Activated CD8-positive, alpha-beta memory T cell treated with anti-CD3 and anti-CD28 coated beads for 36 hours (primary cell): ENCODE data around the gene ABCB7. TPM values are rescaled to one million over a fixed set of nuclear protein-coding genes. Genes with fewer than 3 reads are reported as not detected.
"Not testable (repeated sequence)": the region's sequence is repeated elsewhere in the genome, so short reads cannot be mapped to it uniquely, and the experiment has no call there.

ENCODE experiments used
- CTCF ChIA-PET: fragments of 350-600 bp; sonication (Branson Sonifier 250); formaldehyde crosslinking; loops from one replicate; lab custom pipeline; 2021; ENCODE audit warnings: antibody characterized with exemption; lab: Charles Lee
- POLR2A ChIA-PET: fragments of 350-600 bp; sonication (Branson Sonifier 250); formaldehyde crosslinking; loops from one replicate; lab custom pipeline; 2021; ENCODE audit warnings: antibody characterized with exemption; lab: Charles Lee
- total RNA-seq, 2 experiments: library from RNA; stranded (reverse); gene quantifications; one replicate each; pipeline ENCODE4 v1.2.3, GENCODE V29; 2021

The ABCB7 gene
- 10 to 100 TPM; 28.5 to 30.8 TPM for total RNA-seq

DNA sequence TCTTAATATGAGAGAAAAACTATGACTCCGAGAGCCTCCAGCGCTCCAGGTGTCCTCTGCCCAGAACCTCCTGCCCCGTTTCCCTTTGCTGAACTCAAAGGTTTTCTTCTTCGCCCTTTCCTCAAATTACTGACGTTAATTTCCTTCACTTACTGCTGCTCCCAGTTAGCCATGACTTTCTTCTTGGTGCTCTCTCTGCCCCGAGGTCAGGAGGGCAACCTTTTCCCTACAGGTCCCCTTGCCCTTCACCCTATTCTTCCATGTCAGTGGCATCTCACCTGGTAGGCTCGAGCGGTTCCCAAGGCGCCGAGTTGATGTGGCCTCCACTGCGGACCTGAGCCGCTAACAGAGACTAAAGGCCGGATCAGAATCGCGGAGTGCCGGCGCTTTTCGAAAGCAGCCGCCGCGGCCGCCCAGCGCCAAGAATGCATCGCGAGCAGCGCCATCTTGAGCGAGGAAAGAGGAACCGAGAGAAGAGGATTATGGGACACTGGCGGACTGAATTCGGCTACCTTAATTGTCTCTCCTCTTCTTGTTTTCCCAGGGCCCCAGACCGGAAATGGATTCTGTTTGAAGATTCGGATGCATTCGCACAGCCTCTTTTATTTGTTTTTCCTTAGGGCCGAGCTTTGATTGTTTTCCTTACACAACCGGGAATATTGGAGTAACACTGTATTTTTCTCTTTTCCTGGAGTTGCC lies at the start of gene ABCB7:
ABCB7 (minus strand) TSS at position 457 of the 699 bp plus-strand sequence; CDS start at position 446, 11 bp downstream.
- ChIA-PET CTCF (no interaction called here), POLR2A (interaction anchor here (3.0 kb wide), 1 partner anchor 118 kb away, joined by 9 read pairs; the partner anchor contains the start of gene UPRT)

DNA sequence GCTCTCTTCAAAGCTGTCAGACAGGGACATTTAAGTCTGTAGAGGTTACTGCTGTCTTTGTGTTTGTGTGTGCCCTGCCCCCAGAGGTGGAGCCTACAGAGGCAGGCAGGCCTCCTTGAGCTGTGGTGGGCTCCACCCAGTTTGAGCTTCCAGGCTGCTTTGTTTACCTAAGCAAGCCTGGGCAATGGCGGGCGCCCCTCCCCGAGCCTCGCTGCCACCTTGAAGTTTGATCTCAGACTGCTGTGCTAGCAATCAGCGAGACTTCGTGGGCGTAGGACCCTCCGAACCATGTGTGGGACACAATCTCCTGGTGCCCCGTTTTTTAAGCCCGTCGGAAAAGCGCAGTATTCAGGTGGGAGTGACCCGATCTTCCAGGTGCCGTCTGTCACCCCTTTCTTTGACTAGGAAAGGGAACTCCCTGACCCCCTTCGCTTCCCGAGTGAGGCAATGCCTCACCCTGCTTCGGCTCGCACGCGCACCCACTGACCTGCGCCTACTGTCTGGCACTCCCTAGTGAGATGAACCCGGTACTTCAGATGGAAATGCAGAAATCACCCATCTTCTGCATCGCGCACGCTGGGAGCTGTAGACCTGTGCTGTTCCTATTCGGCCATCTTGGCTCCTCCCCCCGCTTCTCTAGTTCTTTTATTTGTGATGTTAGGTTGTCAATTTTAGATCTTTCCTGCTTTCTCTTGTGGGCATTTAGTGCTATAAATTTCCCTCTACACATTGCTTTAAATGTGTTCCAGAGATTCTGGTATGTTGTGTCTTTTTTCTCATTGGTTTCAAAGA lies 32.5 kb upstream of the ABCB7 start:
- CTCF ChIA-PET, POLR2A ChIA-PET: not testable (repeated sequence)

DNA sequence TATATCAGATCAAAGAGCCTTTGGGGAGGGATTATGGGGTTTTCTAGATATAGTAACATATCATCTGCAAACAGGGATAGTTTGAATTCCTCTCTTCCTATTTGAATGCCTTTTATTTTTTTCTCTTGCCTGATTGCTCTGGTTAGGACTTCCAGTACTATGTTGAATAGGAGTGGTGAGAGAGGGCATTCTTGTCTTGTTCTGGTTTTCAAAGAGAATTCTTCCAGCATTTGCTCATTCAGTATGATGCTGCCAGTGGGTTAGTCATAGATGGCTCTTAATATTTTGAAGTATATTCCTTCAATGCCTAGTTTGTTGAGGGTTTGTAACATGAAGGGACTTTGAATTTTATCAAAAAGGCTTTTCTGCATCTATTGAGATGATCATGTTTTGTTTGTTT lies 25.6 kb upstream of the ABCB7 start:
- POLR2A ChIA-PET = no interaction called here
- CTCF ChIA-PET = no interaction called here

DNA sequence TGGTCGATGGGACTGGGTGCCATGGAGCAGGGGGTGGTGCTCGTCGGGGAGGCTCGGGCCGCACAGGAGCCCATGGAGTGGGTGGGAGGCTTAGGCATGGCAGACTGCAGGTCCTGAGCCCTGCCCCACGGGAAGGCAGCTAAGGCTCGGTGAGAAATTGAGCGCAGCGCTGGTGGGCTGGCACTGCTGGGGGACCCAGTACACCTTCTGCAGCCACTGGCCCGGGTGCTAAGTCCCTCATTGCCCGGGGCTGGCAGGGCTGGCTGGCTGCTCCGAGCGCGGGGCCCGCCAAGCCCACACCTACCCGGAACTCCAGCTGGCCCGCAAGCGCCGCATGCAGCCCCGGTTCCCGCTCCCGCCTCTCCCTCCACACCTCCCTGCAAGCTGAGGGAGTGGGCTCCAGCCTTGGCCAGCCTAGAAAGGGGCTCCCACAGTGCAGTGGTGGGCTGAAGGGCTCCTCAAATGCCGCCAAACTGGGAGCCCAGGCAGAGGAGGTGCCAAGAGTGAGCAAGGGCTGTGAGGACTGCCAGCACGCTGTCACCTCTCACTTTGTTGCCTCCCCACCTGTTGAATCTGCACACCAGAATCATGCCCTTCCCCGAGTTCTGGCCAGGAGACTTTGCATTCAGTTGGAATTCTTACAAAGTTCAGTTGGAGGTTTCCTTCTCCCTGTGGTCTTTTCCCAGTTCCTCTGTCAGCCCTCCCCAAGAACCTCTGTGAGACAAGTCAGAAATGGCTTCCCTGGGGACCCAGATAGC lies 23.6 kb upstream of the ABCB7 start:
- POLR2A ChIA-PET, CTCF ChIA-PET: not testable (repeated sequence)

DNA sequence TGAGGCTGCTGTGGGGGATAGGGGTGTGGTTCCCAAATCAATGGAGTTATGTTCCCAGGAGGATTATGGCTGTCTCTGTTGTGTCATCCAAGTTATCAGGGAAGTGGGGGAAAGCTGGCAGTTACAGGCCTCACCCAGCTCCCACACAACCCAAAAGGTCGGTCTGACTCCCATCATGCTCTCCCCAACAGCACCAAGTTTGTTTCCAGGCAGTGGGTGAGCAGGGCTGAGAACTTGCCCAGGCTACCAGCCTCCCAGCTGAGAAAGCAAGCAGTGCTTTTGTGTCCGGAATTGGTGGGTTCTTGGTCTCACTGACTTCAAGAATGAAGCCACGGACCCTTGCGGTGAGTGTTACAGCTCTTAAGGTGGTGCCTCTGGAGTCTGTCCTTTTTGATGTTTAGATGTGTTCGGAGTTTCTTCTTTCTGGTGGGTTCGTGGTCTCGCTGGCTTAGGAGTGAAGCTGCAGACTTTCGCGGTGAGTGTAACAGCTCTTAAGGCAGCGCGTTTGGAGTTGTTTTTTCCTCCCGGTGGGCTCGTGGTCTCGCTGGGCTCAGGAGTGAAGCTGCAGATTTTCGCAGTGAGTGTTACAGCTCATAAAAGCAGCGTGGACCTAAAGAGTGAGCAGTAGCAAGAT lies 16.3 kb upstream of the ABCB7 start:
- POLR2A ChIA-PET, CTCF ChIA-PET: not testable (repeated sequence)

DNA sequence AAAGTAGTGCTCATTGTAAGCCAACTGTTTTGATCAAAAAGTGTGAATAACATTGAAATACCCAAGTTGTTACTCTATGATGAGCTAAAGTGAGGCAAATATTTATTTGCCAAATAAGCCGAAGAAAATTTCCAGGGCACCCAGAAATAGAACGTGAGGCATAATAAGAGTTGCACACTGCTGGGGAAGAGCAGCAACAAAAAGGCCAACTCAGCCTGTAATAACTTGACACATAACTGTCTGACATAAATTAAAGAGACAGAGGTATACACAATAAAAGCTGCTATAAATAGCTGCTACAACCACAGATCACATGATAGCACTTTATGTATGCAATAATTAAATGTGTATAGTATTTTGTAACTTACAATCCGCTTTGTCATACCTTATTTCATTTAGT lies 2.0 kb upstream of the ABCB7 start:
- CTCF ChIA-PET = no interaction called here
- POLR2A ChIA-PET = no interaction called here

DNA sequence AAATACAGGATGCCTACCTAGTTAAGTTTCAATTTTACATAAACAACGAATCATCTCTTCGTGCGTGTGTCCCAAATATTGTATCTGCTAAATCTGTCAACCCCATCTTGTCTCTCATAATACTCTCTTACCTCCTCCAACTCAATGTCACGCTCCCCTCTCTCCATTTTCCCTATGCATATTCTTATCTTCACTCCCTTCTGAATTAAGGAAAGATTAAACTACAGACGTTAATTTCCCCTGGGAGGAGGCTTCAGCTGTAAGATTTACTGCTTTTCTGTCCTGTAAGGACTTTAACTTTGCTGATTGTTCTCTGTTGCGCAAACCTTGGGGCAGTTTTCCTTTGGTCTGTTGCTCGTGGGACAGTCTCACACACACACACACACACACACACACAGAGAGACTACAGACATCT lies 455 bp upstream of the ABCB7 start:
- ChIA-PET POLR2A (interaction anchor here (3.0 kb wide), 1 partner anchor 118 kb away, joined by 9 read pairs; the partner anchor contains the start of gene UPRT), CTCF (no interaction called here)

DNA sequence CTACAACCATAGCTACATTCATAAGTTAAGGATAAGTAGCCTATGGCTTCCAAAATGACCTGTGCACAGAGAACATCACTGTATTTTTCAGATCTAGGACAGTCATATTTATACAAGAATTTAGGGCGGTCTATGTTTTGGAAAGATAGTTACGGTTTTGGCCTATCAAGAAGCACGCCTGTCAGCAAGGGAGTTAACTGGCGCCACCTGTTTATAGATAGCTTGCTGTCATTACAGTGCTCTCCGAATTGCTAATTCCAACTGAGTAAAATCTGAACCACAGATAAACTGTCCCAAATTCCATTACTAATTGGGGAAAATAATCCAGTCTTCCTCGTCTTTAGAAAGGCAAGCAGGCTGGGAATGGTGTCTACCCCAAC lies 646 bp downstream of the ABCB7 start:
- POLR2A ChIA-PET = interaction anchor here (3.0 kb wide), 1 partner anchor 119 kb away, joined by 9 read pairs; the partner anchor contains the start of gene UPRT

DNA sequence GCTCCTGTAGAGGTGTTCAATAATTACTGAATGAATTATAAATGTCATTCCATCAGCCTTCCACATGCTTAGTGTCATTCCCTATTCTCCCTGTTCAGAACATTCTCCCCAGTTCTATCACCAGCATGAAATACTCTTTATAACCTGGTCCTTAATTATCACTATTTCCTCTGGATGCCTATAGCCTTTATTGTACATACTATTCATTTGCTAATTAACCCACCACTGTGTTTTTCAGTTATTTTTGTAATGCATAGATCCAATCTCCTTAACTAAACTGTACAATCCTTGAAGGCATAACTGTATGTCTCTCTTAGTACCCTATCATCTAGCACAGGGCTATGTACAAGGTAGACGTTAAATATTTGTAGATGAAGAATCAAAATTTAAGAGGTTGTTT lies 1.2 kb downstream of the ABCB7 start:
- CTCF ChIA-PET = no interaction called here
- POLR2A ChIA-PET = interaction anchor here (3.0 kb wide), 1 partner anchor 119 kb away, joined by 9 read pairs; the partner anchor contains the start of gene UPRT

More for the DNA sequence above, 646 bp downstream of the ABCB7 start:
- CTCF ChIA-PET = no interaction called here

DNA sequence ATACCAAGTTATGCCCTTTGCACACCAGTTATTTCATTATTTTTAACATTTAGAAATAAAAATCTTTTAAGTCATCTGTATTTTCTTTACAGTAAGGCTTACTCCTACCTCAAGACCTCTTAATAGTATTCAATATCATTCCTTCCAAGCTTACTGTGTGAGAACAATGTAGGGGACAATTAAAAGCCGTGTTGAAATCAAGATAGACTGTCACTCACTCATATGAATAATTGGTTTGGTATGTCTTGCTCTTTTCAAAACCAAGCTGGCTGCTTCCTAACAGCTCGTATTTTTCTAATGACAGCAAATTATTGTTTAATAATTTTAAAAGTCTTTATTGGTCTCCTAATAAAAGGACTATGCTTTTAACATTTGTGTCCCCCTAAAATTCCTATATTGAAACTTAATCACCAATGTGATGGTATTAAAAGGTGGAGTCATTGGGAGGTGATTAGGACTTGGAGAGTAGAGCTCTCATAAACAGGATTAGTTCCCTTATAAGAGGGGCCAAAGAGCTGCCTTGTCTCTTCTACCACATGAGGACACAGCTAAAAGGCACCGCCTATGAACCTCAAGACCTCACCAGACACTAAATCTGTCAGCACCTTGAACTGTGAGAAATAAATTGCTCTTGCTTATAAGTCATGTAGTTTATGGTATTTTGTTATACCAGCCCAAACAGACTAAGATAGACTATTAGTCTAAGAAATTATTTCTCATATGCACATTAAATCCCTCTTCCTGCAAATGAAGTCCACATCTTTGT lies 4.1 kb downstream of the ABCB7 start:
- POLR2A ChIA-PET = no interaction called here

DNA sequence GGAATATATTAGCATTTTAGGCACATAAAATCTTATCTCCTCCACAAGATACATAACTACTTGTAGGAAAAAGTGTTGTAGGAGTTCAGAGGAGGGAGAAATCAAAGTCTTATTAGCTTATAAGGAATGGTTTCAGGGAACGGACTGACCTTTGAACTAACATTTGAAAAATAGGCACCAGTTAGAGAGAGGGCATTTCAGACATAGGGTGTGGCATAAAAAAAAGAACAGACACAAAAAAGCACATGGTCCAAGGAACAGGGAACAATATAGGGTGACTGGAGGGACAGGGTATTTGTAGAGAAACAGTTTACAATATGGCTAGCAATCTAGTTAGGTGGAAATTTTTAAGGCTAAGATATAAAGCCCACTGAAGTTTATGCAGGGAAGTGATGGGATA lies 6.4 kb downstream of the ABCB7 start:
- POLR2A ChIA-PET = no interaction called here
- CTCF ChIA-PET = no interaction called here

More for the DNA sequence above, 4.1 kb downstream of the ABCB7 start:
- CTCF ChIA-PET = no interaction called here

DNA sequence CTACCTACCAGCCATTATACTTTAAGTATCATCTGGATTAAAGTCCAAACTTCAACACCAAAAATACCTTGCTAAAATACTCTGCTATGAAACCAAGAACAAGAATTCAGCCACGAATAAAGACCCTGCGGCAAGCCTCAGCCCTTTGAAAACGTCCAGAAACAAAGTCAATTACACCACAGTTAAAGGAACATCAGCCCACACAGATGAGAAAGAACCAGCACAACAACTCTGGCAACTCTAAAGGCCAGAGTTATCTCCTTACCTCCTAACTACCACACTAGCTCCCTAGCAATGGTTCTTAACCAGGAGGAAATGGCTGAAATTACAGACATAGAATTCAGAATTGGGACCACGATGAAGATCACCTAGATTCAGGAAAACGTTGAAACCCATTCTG lies 23.4 kb downstream of the ABCB7 start:
- CTCF ChIA-PET = no interaction called here
- POLR2A ChIA-PET = no interaction called here

DNA sequence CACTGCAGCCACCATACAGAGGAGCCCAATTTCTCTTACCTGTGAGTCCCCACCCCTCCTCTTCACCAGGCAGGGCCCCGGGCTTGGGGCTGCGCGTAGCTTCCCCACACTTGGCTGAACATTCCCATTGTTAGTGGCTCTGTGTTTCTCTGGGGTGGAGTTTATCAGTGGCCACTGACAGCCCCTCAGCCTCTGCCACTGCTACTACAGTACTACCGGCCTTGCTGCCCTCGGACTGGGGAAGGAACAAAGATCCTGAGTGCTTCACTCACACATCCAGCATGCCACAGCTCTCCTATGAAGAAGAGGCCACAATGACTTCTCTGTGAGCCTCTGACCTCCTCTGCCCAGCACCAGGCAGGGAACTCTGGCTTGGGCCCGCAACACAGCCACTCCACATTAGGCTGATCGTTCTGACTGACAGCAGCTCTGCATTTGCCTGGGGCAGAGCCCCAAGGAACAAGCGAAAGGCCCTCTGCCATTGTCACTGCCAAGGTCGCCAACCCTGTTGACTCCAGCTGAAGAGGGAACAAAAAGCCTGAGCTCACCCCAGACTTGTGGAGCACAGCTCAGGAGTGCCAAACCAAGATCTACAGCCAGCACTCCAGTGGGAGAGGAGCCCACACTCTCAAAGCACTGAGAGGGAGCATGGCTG lies 24.0 kb downstream of the ABCB7 start:
- CTCF ChIA-PET = no interaction called here
- POLR2A ChIA-PET = no interaction called here

DNA sequence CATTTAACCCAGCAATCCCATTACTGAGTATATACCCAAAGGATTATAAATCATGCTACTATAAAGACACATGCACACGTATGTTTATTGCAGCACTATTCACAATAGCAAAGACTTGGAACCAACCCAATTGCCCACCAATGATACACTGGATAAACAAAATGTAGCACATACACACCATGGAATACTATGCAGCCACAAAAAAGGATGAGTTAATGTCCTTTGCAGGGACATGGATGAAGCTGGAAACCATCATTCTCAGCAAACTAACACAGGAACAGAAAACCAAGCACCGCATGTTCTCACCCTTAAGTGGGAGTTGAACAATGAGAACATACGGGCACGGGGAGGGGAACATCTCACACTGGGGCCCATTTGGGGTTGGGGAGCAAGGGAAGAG lies 27.0 kb downstream of the ABCB7 start:
- CTCF ChIA-PET, POLR2A ChIA-PET: not testable (repeated sequence)

DNA sequence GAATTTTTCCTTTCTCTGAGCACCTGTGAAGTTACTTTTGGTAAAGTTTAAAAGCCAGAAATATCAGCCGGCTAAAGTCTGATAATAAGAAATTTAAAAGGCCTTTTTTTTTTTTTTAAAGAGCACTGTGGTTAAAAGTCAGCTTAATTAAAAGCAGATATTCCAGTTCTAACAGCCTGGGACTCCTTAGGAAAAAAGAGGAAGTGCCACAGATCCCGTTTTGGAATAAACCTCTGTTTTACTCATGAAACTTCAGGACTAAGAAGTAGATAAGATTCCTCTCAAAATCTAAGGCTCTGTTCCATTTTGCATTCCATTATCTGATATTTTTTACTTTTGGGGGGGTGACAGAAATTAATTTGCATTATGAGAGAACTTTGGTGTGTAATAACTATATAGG lies 37.8 kb downstream of the ABCB7 start:
- POLR2A ChIA-PET = no interaction called here

DNA sequence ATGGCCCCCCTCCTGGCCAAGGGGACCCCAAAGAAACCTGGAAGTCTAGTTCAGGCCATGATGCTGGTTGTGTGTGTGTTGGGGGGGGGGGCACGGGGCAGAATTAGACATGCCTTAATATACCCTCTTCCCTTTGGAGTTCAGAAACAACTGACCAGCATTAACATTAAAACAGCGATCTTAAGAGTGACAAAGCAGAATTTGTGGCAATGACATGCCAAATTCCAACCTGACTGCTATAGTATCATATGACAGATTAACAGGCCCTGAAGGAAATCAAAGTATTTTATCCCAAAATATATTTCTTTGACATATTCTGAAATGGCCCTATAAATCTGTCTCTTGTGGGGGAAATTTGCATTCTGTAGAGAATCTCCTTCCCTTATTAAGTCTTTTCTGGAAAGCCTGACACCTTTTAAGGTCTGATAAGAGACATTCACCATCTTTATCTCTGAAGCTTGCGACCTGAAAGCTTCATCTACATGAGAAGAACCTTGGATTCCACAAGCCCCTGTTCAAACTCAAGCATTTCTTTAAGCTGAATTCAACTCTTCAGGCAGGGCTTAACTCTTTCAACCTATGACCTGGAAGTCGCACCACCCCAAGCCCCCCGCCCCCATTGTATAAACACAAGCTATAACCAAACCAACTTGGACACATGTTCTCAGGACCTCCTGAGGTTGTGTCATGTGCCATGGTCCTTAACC lies 40.2 kb downstream of the ABCB7 start:
- CTCF ChIA-PET = no interaction called here

More for the DNA sequence above, 37.8 kb downstream of the ABCB7 start:
- CTCF ChIA-PET = no interaction called here

DNA sequence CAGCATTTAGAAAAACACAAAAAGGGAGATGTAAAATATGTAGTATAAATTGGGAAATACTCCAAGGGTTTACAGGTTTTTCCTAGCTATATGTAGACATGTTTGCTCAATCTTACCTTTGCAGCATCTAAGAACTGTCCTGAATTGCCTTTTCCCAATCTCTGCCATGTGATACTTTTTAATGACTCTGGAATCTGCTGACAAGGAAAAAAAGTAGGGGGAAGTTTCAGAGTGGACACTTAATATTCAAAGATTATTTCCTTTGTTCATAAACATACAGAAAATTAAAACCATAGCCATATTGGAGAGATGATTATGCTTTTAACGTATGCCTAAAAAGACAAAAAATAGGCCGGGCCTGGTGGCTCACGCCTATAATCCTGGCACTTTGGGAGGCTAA lies 41.4 kb downstream of the ABCB7 start:
- CTCF ChIA-PET = no interaction called here

More for the DNA sequence above, 40.2 kb downstream of the ABCB7 start:
- POLR2A ChIA-PET = no interaction called here

DNA sequence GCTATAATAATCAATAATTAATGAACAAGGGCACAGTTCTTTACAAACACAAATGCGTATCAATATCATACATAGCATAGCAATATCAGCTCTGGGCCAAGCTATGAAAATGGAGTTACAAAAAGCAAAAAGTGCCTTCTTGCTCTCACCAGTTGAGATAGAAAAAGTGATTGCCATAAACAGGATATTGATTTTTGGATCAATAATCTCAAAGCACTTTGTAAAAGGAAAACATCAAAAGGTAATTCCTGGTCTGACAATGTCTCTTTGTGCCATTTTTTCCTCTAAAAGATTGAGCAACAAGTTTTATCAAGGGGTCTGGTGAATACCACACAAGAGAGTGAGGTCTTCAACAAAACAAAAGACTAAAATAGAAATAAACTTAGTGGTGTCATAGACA lies 42.4 kb downstream of the ABCB7 start:
- CTCF ChIA-PET = no interaction called here
- POLR2A ChIA-PET = no interaction called here

More for the DNA sequence above, 41.4 kb downstream of the ABCB7 start:
- POLR2A ChIA-PET = no interaction called here
